Measurements from ENCODE around the gene SPX. TPM values are rescaled to one million over a fixed set of nuclear protein-coding genes. Genes with fewer than 3 reads are reported as not detected.

SPX gene
- total and polyA plus RNA-seq, 2 of the 4 experiments (the other 2 are of a cell fraction), result under 0.01 to 0.12 TPM

Other genes starting within 250 kb of the SPX start
- not detected in 2 replicates for gene SLCO1A2, start 191.4 kb upstream of the SPX start, total RNA-seq (2012; rRNA removed)
- gene SLCO1A2, start 191.4 kb upstream of the SPX start, polyA plus RNA-seq (2012; rRNA removed), result not detected in 2 replicates
- not detected in 2 replicates for gene IAPP, start 153.4 kb upstream of the SPX start, total RNA-seq (2012; rRNA removed)
- not detected in 2 replicates for gene IAPP, start 153.4 kb upstream of the SPX start, polyA plus RNA-seq (2012; rRNA removed)
- 10.9 and 14.4 TPM in 2 replicates for gene PYROXD1, start 88.6 kb upstream of the SPX start, total RNA-seq (2012; rRNA removed)
- gene PYROXD1, start 88.6 kb upstream of the SPX start, polyA plus RNA-seq (2012; rRNA removed), result 6.6 and 7.1 TPM in 2 replicates
- 67.0 and 118 TPM in 2 replicates for gene RECQL, start 24.7 kb upstream of the SPX start, total RNA-seq (2012; rRNA removed)
- gene RECQL, start 24.7 kb upstream of the SPX start, polyA plus RNA-seq (2012; rRNA removed), result 22.7 and 29.4 TPM in 2 replicates
- 50.5 and 83.9 TPM in 2 replicates for gene GOLT1B, start 24.5 kb upstream of the SPX start, total RNA-seq (2012; rRNA removed)
- 17.8 and 27.2 TPM in 2 replicates for gene GOLT1B, start 24.5 kb upstream of the SPX start, polyA plus RNA-seq (2012; rRNA removed)
- gene GYS2, start 78.6 kb downstream of the SPX start, total RNA-seq (2012; rRNA removed), result not detected in 2 replicates
- not detected in 2 replicates for gene GYS2, start 78.6 kb downstream of the SPX start, polyA plus RNA-seq (2012; rRNA removed)
- gene LDHB, start 131.5 kb downstream of the SPX start, total RNA-seq (2012; rRNA removed), result 623 and 997 TPM in 2 replicates
- gene LDHB, start 131.5 kb downstream of the SPX start, polyA plus RNA-seq (2012; rRNA removed), result 508 and 630 TPM in 2 replicates
- gene KCNJ8, start 248.4 kb downstream of the SPX start, total RNA-seq (2012; rRNA removed), result 13.9 and 15.8 TPM in 2 replicates
- 7.2 and 8.0 TPM in 2 replicates for gene KCNJ8, start 248.4 kb downstream of the SPX start, polyA plus RNA-seq (2012; rRNA removed)